ENCODE results near the gene COL5A3.
A peak's percentile ranks its signal among the peaks of the same experiment; 100 is the strongest.

Gene COL5A3

GRCh38 chr19:10010939-10011338 lies 635 bp upstream of the COL5A3 start:
- no peak for DNase-seq (ENCODE audit: low read depth in 2 of 2)

- no peak for DNase-seq (ENCODE audit: low read depth in 2 of 2)
Measured at GRCh38 chr19:10009714-10010224, 535 bp downstream of the COL5A3 start.

GRCh38 chr19:10008184-10008765 lies 2.0 kb downstream of the COL5A3 start:
- DNase-seq (ENCODE audit: low read depth in 2 of 2) = no peak

- DNase-seq (ENCODE audit: low read depth in 2 of 2) = no peak
Measured at GRCh38 chr19:10007371-10008183, 2.7 kb downstream of the COL5A3 start.

- no peak for DNase-seq (ENCODE audit: low read depth in 2 of 2)
Measured at GRCh38 chr19:10006752-10007323, 3.5 kb downstream of the COL5A3 start.

DNA sequence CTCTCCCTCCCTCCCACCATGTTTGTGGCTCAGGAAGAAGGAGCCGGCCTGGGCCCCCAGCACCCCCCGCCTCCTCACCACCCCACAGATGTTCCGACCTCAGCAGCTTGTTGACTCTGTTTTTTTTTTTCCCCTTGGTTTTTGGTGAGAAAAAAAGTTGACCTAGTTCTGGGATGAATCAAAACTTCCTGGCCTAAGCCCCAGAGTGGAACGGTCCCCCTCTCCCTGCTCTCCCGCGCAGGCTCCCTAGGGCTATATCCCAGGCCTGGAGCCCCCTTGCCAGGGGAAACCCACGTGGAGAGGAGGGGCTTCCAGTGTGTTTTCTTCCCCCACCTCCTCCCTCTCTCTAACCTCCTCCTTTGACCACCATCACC lies 4.0 kb downstream of the COL5A3 start:
- no peak for DNase-seq (ENCODE audit: low read depth in 2 of 2)

DNA sequence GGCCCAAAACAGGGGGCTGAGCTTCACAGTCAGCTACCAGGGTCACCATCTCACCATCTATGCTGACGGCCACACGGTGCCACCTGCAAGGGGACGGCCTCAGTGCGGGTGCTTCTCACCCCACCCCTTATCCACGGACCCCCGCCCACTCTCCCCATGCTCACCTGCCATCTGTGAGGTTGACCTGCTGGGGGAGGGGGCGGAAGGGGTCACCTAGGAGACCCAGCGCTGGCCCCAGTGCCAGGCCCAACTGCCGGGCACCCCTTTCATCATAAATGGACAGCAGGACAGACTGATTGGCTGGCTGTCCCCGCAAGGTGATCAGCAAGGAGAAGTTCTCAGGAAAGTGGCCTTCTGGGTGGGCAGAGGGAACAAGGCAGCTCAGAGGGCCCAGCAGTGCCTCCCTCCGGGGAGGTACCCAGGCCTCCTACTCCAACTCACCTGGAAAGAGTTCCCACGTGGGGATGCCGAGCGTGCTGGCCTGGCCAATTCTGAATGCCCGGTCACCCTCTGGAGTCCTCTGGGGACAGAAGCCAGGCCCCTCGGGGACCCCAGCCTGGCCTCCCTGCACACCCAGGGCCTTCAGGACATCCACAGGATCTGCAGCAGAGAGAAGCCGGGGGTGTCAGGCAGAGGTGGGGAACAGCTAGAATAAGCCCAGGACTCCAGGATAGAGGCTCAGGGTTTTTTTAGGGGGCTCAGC lies 4.5 kb downstream of the COL5A3 start:
- no peak for DNase-seq (ENCODE audit: low read depth in 2 of 2)

- DNase-seq (ENCODE audit: low read depth in 2 of 2) = no peak
Measured at GRCh38 chr19:10004617-10005016, 5.7 kb downstream of the COL5A3 start.

DNA sequence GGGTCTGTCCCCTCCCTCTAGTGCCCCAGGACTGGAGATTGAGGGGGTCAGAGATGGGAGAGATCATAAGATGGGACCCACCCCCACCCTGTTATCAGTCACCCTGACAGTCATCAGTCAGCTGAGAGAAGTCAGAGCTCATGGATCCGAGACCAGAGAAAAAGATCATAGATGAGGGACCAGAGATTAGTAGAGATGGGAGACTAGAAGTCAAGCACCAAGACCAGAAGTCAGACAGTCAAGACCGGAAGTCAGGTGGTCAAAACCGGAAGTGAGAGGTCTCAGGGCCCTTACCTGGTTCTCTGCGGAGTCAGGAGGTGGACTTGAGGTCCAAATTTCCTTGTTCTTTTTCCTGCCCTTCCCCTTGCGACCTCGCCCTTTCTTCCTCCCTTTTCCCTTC lies 7.0 kb downstream of the COL5A3 start:
- no peak for DNase-seq (ENCODE audit: low read depth in 2 of 2)

DNA sequence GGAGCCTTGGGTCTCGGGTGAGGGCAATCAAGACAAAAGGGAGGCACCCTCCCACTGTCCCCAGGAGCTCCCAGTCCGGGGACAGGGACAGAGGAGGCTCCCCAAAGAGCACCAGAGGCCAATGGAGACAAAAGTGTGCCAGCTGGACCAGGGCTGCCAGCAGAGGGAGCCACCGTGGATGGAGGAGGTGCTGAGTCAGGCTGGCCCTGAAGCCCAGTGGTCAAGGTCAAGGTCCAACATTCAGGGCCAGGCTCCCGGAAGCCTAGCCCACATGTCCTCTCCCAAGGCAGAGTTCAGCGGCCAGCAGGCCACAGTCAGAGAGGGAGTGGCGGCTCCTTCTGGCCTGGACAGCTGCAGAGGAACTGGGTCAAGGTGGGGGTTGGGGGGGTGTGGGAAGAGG lies 8.4 kb downstream of the COL5A3 start:
- no peak for DNase-seq (ENCODE audit: low read depth in 2 of 2)

- DNase-seq (ENCODE audit: low read depth in 2 of 2) = peak; percentile 14 to 18
Measured at GRCh38 chr19:10000171-10000826, 10.0 kb downstream of the COL5A3 start.

GRCh38 chr19:9996541-9996940 lies 13.8 kb downstream of the COL5A3 start:
- no peak for DNase-seq (ENCODE audit: low read depth in 2 of 2)

DNA sequence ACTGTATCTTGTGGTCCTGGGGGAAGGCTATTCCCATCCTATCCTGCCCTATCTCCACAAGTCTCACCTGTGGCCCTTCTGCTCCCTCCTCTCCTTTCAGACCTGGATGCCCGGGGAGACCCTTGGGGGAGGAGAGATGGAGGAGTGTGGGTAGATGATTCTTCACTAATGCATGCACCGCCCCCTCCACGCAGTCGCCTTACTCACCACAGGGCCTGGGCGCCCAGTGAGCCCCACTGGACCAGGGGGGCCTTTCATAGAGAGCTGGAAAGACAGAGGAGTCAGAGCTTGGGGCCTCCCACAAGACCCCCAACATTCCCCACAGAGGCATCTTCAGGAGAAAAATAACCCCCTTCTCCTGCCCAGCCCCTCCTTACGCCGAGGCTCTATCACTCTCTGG lies 14.3 kb downstream of the COL5A3 start:
- no peak for DNase-seq (ENCODE audit: low read depth in 2 of 2)

GRCh38 chr19:9995084-9995483 lies 15.2 kb downstream of the COL5A3 start:
- no peak for DNase-seq (ENCODE audit: low read depth in 2 of 2)

DNA sequence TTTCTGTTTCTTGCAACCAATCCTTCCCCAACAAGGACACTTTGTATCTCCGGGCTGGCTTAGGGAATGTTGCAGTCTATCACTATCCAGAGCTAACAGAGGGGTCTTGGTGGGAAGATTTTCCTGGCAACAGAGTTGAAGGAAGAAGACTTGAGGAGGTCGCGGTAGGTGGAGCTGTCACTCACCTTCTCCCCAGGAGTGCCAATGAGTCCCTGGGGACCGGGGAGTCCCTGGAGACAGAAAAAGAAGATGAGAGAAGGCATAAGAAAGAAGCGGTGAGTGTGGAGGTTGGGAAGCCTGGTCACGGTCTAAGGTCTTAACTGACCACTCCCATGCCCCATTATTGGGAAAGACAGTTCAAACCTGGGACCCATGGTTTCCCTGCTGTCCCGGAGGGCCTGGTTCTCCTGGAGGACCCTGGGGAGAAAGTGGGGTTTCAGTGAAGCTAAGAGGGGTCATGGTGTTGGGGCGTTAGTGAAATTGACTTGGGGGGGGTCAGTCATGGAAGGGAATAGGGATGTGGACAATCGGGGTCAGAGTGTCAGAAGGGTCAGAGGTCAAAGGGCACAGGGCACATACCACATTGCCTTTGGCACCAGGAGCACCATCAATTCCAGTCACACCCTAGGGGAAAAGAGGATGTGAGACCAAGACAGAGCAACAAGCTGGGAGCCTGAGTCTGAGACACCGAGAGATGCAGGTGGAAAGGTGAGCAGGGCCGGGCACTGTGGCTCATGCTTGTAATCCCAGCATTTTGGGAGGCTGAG lies 18.7 kb downstream of the COL5A3 start:
- no peak for DNase-seq (ENCODE audit: low read depth in 2 of 2)

- no peak for DNase-seq (ENCODE audit: low read depth in 2 of 2)
Measured at GRCh38 chr19:9989504-9989903, 20.8 kb downstream of the COL5A3 start.

- DNase-seq (ENCODE audit: low read depth in 2 of 2) = no peak
Measured at GRCh38 chr19:9986787-9987281, 23.5 kb downstream of the COL5A3 start.

- DNase-seq (ENCODE audit: low read depth in 2 of 2) = no peak
Measured at GRCh38 chr19:9981406-9982260, 28.7 kb downstream of the COL5A3 start.

- DNase-seq (ENCODE audit: low read depth in 2 of 2) = no peak
Measured at GRCh38 chr19:9972103-9972502, 38.2 kb downstream of the COL5A3 start.

Measured in stimulated activated CD8-positive, alpha-beta memory T cell treated with anti-CD3 and anti-CD28 coated beads, Interleukin-15, amount 100 ng/mL, for 4 hours (primary cell).